Measurements from ENCODE around the gene PIK3R6.

The PIK3R6 gene

GRCh38 chr17:8755590-8756255 is 111.8 kb downstream of the PIK3R6 start:
- in situ Hi-C loops (cut with HindIII; ENCODE audit: low sequenced_read_pairs), result no loop called here
- DNase-seq (ENCODE audit: low read depth, low spot score), result no peak
- TF ChIP-seq, protein P1, sequence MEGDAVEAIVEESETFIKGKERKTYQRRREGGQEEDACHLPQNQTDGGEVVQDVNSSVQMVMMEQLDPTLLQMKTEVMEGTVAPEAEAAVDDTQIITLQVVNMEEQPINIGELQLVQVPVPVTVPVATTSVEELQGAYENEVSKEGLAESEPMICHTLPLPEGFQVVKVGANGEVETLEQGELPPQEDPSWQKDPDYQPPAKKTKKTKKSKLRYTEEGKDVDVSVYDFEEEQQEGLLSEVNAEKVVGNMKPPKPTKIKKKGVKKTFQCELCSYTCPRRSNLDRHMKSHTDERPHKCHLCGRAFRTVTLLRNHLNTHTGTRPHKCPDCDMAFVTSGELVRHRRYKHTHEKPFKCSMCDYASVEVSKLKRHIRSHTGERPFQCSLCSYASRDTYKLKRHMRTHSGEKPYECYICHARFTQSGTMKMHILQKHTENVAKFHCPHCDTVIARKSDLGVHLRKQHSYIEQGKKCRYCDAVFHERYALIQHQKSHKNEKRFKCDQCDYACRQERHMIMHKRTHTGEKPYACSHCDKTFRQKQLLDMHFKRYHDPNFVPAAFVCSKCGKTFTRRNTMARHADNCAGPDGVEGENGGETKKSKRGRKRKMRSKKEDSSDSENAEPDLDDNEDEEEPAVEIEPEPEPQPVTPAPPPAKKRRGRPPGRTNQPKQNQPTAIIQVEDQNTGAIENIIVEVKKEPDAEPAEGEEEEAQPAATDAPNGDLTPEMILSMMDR (IDR thresholded peaks at IDR 0.05; ENCODE audit: low read depth, low read length), result no peak
- H3K4me3 ChIP-seq (ENCODE audit: low read depth, low read length), result no peak overlapping the region

DNA sequence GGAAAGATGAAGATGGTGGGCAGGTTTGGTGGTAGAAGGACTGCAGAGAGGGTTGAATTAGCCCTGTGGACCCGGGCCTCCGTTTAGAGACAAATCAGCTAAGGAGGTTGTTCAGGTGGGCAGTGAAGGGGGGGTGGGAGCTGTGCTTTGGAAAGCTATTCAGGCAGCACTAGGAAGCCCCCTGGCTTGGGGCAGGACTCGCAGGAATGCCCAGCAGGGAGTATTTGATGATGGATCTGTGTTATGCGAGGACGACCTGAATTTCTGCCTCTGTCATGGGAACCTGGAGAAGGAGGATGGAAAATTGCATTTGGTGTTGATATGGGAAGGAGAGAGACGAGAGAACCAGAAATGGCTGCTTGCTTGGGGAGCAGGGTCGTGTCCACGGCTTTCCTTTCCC is 112.6 kb downstream of the PIK3R6 start:
- DNase-seq (ENCODE audit: low read depth, low spot score), result no peak
- in situ Hi-C loops (cut with HindIII; ENCODE audit: low sequenced_read_pairs), result no loop called here
- TF ChIP-seq, protein P1 (IDR thresholded peaks at IDR 0.05; ENCODE audit: low read depth, low read length), result no peak
- H3K4me3 ChIP-seq (ENCODE audit: low read depth, low read length), result no peak overlapping the region

- in situ Hi-C loops (cut with HindIII; ENCODE audit: low sequenced_read_pairs), result no loop called here
These were observed 113.5 kb downstream of the PIK3R6 start for GRCh38 chr17:8753976-8754440.

GRCh38 chr17:8753136-8753975 is 114.1 kb downstream of the PIK3R6 start:
- DNase-seq (ENCODE audit: low read depth, low spot score), result no peak
- TF ChIP-seq, protein P1 (IDR thresholded peaks at IDR 0.05; ENCODE audit: low read depth, low read length), result no peak
- in situ Hi-C loops (cut with HindIII; ENCODE audit: low sequenced_read_pairs), result no loop called here
- no peak overlapping the region for H3K4me3 ChIP-seq (ENCODE audit: low read depth, low read length)

More at GRCh38 chr17:8753976-8754440, 113.5 kb downstream of the PIK3R6 start:
- DNase-seq (ENCODE audit: low read depth, low spot score), result peak; percentile 7
- TF ChIP-seq, protein P1 (IDR thresholded peaks at IDR 0.05; ENCODE audit: low read depth, low read length), result peak; percentile 28
- no peak overlapping the region for H3K4me3 ChIP-seq (ENCODE audit: low read depth, low read length)

Measured in astrocyte of the spinal cord (primary cell).